Central memory CD4-positive, alpha-beta T cell (primary cell): ENCODE results near the gene BUD31.
"Not testable (repeated sequence)": the region's sequence is repeated elsewhere in the genome, so short reads cannot be mapped to it uniquely, and the experiment has no call there.

ENCODE experiments used
- DNase-seq: peaks from one replicate; pipeline ENCODE4 v3.0.0; 2022

BUD31 gene

GRCh38 chr7:99380823-99381663 is 27.7 kb upstream of the BUD31 start:
- DNase-seq, result peak; percentile 96

DNA sequence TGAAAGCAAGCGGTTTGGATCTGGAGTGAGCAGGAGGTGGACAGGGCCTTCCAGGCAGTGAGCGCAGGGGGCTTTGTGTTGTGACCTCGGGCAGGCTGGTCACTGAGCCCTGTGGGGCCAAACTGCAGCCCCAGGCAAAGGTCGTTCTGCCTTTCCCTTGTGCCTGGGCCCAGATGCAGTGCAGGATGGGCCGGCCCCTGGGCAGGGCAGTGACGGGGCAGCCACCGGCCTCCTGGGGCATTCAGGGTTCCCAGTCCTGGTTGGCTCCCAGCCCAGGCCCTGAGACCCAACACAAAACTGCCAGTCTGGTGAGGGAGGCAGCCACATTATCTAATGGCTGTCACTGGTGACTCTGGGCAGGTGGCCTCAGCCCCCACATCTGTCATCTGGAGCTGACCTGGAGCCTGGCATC is 27.1 kb upstream of the BUD31 start:
- no peak for DNase-seq

- no peak for DNase-seq
Measured at GRCh38 chr7:99383203-99383602, 25.6 kb upstream of the BUD31 start.

DNA sequence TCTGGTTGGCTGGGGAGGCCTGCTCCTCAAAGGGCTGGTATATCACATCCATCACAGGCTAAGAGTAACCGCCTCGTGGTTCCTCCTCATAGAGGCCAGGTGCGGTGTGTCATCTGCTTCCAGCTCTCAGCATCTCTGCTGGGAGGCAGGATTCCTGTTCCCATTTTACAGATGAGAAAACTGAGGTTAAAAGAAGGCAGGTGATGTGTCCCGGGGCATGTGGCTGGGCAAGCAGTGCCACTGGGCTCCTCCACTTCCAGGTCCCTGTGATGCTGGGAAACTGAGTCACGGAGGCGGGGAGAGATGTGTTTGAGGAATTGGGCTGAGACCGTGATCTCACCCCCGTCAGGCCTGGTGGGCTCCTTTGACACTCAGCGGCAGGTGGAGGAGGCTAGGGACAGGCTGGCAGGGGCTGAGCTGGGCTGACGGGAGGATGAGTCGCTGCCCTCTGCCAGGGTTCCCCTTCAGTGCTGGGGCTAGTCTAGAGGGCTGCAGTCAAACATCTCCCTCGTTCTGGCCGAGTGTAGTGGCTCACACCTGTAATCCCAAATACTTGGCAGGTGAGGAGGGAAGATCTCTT is 24.9 kb upstream of the BUD31 start:
- no peak for DNase-seq

- DNase-seq, result no peak
Measured at GRCh38 chr7:99384523-99384922, 24.2 kb upstream of the BUD31 start.

GRCh38 chr7:99385564-99385963 is 23.2 kb upstream of the BUD31 start:
- DNase-seq, result no peak

DNA sequence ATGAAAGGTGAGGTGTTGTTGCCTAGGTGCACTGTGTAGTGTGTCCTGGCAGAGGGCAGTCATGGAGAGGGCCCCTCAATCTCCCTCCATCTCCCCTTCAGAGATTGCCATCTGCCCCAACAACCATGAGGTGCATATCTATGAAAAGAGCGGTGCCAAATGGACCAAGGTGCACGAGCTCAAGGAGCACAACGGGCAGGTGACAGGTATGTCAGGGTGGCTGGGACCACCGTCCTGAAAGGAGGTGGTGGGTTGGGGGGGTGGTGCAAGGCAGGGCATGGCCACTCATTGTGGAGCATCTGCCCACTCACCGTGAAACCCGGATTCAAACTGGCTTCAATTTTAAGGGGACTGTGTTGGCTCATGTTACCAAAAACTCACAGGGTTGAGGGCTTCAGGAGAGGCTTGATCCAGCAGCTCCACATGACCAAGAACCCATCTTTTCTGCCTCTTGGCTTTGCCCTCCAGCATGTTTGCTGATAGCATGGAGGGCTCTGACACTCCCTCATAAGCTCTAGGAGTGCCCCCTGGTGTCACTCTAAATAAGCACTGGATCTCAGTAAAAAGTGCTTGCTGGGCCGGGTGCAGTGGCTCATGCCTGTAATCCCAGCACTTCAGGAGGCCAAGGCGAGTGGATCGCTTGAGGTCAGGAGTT is 22.1 kb upstream of the BUD31 start:
- peak; percentile 27 for DNase-seq

DNA sequence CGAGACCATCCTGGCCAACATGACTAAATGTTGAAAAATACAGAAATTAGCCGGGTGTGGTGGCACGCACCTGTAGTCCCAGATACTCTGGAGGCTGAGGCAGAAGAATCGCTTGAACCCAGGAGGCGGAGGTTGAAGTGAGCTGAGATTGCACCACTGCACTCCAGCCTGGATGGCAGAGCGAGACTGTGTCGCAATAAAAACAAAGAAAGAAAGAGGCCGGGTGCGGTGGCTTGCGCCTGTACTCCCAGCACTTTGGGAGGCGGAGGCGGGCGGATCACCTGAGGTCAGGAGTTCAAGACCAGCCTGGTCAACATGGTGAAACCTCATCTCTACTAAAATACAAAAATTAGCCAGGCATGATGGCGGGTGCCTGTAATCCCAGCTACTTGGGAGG is 21.5 kb upstream of the BUD31 start:
- DNase-seq, result not testable (repeated sequence)

DNA sequence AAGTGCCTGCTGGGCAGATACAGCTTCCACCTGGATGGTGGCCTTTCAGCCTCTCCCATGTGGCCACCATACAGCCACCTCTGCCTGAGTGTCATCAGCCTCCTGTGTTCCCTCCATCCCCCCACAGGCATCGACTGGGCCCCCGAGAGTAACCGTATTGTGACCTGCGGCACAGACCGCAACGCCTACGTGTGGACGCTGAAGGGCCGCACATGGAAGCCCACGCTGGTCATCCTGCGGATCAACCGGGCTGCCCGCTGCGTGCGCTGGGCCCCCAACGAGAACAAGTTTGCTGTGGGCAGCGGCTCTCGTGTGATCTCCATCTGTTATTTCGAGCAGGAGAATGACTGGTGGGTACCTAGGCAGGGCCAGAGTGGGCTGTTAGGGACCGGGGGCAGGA is 20.9 kb upstream of the BUD31 start:
- DNase-seq, result no peak

DNA sequence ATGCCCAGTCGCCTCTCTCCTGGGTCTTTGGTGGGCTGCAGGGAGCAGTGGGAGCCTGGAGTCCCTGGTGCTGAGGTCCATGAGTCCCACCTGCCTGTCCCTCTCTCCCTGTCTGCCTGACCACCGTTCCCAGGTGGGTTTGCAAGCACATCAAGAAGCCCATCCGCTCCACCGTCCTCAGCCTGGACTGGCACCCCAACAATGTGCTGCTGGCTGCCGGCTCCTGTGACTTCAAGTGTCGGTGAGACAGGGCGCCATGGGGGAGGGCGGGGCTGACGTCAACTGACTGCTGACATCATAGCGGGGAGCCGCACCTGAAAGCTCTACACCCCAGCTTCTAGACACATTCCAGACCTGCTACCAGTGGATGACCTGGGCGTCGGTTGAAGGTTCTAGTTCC is 19.0 kb upstream of the BUD31 start:
- DNase-seq, result no peak

DNA sequence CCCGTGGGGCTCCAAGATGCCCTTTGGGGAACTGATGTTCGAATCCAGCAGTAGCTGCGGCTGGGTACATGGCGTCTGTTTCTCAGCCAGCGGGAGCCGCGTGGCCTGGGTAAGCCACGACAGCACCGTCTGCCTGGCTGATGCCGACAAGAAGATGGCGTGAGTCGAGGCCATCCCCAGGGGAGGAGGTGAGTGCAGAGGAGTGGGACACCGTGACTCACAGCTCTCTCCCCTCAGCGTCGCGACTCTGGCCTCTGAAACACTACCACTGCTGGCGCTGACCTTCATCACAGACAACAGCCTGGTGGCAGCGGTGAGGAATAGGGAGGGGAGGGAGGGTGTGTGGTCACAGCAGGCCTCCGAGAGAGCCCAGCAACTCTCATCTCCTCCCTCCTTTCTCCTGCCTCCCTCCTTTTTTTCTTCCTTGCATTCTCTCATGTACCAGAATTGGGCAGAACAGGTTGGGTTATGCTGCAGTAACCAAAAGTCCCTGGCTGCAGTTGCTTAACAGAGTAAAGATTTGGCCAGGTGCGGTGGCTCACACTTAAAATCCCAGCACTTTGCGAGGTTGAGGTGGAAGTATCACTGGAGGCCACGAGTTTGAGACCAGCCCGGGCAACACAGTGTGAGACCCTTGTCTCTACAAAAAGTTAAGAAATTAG is 17.7 kb upstream of the BUD31 start:
- DNase-seq, result no peak

DNA sequence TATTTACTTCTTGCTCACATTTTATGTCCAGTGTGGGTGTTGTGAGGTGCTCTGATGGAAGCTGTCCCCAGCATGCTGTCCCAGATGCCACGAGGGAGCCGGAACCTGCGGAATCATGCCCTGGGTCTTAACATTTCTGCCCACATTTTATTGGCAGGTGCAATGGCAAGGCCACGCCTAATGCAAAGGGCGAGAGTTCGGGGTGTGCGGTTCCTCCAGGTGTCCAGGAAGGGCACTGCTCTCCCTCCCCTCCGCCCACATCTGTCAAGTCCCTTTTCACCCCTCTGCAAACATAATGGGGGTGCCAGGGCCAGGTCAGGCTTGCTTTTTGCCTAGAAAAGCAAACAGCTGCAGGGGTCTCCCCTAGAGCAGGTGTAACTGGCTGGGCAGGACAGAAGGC is 16.7 kb upstream of the BUD31 start:
- no peak for DNase-seq

DNA sequence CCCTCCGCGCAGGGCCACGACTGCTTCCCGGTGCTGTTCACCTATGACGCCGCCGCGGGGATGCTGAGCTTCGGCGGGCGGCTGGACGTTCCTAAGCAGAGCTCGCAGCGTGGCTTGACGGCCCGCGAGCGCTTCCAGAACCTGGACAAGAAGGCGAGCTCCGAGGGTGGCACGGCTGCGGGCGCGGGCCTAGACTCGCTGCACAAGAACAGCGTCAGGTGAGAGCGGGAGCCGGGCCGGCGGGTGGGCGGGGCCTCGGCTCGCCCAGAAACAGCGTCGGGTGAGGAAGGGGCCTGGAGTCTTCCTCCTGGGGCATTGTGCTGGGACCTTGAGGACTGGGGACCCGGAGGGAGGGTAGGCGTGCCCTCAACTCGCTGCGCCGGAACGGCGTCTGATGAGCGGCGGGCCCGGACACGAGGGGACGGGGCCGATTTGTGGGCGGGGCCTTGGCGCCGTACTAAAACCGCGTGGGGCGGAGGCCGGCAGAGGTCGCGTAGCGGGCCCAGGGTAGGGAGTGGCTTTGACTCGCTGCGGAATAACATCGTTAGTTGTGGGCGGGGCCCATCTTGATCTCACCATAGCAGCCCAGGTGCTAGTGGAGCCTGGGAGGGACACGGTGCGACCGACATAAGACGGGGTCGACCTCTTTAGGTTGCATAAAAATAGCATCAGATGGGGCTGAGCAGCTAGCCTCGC is 16.0 kb upstream of the BUD31 start:
- DNase-seq, result peak; percentile 80

DNA sequence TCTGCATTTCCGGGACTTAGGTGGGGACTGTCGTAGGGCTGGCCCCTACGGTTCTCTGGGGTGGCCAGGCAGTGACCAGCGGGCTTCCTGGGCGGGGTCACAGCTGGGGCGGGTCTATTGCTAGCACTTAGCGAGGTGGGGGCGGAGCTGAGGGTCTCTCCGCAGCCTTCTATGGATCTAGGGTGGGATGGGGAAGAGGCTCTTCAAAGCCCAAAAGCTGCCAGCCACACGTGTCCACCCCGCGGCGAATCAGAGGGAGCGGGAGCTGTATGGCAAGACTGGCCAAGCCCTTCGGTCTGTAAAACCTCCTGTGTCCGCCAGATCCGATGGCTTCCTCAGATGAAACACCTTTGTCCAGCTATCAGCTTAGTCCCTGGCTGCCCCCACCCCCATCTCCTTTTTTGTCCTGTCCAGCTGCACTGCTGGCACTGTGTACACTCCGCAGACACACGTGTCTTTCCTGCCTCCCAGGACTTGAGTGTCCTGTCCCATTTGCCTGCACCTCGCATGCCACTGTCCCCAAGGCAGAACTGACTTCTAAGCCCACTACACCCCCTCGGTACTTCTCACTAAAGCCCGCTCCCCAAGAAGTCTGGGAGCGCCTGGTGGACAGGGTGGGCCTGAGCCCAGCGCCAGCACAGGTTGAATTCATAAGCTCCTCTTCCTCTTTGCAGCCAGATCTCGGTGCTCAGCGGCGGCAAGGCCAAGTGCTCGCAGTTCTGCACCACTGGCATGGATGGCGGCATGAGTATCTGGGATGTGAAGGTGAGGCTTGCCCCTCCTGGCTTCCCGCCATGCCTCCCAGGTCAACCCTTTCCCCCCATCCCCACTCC is 15.2 kb upstream of the BUD31 start:
- DNase-seq, result no peak

- no peak for DNase-seq
Measured at GRCh38 chr7:99394188-99394502, 14.6 kb upstream of the BUD31 start.

GRCh38 chr7:99395616-99396327 is 13.0 kb upstream of the BUD31 start:
- DNase-seq, result no peak

DNA sequence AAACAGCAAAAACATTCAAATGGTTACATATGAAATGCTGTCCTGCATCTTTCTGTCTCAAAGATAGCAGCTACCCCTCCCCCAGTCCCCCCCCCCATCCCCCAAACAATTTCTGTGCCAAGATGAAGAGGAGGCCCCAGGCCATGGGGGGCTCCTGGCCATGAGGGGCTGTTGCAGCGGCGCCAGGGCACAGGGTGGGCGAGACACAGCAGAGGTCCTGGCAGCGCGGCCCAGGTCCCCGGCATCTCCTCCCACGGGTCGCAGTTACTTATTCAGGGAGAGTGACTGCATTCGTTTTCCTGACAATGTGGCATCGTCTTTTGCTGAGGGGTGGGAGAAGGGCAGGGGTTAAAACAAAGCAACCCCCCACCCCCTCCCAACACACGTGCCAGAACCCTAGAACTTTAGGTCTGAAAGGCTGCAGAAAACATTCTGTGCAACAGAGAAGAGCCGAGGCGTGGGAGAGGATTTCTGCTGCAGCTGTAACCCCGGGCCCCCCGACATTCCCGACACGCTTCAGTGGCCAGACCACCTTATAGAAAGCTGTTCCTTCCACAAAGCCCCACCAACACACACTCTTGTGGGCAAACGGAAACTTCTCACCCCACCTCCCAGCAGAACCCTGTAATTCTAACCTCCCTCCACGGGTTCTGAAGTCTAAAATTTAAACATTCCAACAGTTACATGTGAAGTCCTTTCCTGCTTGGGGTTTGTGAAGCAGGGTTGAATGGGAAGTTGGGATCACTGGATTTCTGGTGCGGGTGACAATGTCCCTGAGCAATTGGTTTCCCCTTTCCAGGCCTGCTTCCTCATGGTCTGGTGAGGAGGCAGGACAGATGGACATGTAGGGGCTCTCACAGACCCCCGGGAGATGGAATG is 12.1 kb upstream of the BUD31 start:
- DNase-seq, result no peak

- DNase-seq, result no peak
Measured at GRCh38 chr7:99397297-99397983, 11.3 kb upstream of the BUD31 start.

DNA sequence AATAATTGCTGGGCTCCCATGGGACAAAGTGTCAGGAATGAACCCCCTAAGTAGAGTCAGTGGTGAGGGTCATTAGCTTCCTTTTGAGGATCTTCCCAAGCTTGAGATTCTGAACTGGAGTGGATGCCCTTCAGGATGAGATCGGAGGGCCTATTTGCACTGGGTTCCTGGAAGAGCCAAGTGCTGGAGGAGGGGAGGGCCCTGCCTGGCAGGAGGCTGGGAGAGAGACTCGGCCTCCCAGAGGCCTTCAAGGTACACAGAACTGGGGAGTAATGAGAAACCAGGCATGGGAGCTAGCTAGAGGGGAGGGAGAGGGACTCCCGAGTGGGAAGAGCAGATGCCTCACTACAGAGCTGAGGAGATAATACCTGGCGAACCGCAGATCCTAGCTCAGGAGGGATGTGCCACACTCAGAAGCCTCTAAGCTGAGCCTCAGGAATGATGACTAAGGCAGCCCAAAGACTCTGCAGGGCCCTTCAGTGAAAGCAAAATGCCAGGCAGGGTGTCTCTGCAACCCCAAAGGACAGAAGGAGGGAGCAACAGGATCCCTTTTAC is 9.8 kb upstream of the BUD31 start:
- DNase-seq, result no peak
